ENCODE results near the gene MEF2B.

The MEF2B gene

DNA sequence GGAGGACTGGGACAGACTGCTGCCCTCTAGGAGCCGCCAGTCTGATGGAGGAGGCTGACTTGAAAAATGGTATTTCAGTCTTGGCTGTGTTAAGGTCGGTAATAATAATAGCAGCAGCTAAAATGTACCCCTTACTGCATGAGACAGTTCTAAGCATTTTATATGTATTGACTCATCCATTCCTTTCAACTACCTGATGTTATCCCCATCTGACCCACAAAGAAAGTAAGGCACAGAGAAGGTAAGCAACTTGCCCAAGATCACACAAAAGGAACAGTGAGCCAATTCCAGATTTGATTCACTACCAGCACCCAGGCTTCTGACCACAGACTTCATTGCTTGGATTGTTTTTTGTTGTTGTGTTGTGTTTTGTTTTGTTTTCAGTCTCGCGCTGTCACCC is 45.7 kb upstream of the MEF2B start:
- Histone ChIP-seq H3K27ac (ENCODE audit: low read depth, low read length, poor library complexity, severe bottlenecking) (no peak overlapping the region), H3K4me1 (ENCODE audit: insufficient read depth, low read length, severe bottlenecking) (no peaks in the 10 kb centered on the region), H3F3A (ENCODE audit: insufficient read depth, low read length) (no peaks in the 10 kb centered on the region), H3K9me2 (ENCODE audit: low read depth, low read length) (no peaks in the 10 kb centered on the region), H4K20me1 (ENCODE audit: insufficient read depth, low read length) (no peaks in the 10 kb centered on the region), H3K79me2 (ENCODE audit: insufficient read depth, low read length) (no peaks in the 10 kb centered on the region), H2AFZ (ENCODE audit: low read length) (no peak overlapping the region), H3K4me3 (ENCODE audit: low read depth, low read length, poor library complexity, severe bottlenecking) (no peak overlapping the region), H3K4me2 (ENCODE audit: low read length) (no peak overlapping the region), H3K9ac (ENCODE audit: low read length) (no peak overlapping the region), H3K27me3 (ENCODE audit: insufficient read depth, low read length) (peaks cover 4% of the 10 kb centered on the region; the same call in 1 of the 2 replicates), H3K9me3 (ENCODE audit: low read length) (no peaks in the 10 kb centered on the region), H3K36me3 (ENCODE audit: insufficient read depth, low read length) (no peaks in the 10 kb centered on the region)
- TF ChIP-seq CTCF (IDR thresholded peaks at IDR 0.05; ENCODE audit: low read length), result no peak
- no peak for TF ChIP-seq EZH2 (IDR thresholded peaks at IDR 0.05; ENCODE audit: borderline replicate concordance, low read length)

DNA sequence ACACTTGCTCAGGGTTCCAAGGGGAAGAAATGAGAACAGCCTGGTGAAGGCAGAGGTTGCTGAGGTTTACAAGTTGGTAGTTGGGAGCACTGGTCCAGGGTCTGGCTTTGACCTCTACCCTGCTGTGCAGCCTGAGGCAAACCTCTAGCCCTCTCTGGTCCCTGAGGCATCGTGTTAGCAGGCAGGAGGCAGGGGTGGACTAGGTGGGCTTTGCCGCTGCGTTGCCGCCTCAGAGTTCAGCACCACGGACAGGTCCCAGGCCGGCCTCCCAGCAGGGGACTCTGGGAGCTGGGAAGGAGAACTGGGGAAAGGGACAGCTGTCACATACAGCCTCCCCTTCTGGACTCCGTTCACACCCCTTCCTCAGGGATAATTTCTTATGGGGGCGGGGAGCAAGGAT is 44.8 kb upstream of the MEF2B start:
- no peak for TF ChIP-seq CTCF (IDR thresholded peaks at IDR 0.05; ENCODE audit: low read length)
- no peak for TF ChIP-seq EZH2 (IDR thresholded peaks at IDR 0.05; ENCODE audit: borderline replicate concordance, low read length)
- no peaks in the 10 kb centered on the region for H3F3A ChIP-seq (ENCODE audit: insufficient read depth, low read length)
- peaks cover 4% of the 10 kb centered on the region; the same call in 1 of the 2 replicates for H3K27me3 ChIP-seq (ENCODE audit: insufficient read depth, low read length)
- no peaks in the 10 kb centered on the region for H3K79me2 ChIP-seq (ENCODE audit: insufficient read depth, low read length)
- H3K36me3 ChIP-seq (ENCODE audit: insufficient read depth, low read length), result no peaks in the 10 kb centered on the region
- H2AFZ ChIP-seq (ENCODE audit: low read length), result no peak overlapping the region
- no peaks in the 10 kb centered on the region for H3K9me2 ChIP-seq (ENCODE audit: low read depth, low read length)
- no peak overlapping the region for H3K4me2 ChIP-seq (ENCODE audit: low read length)
- no peak overlapping the region for H3K4me3 ChIP-seq (ENCODE audit: low read depth, low read length, poor library complexity, severe bottlenecking)
- H4K20me1 ChIP-seq (ENCODE audit: insufficient read depth, low read length), result no peaks in the 10 kb centered on the region
- no peaks in the 10 kb centered on the region for H3K4me1 ChIP-seq (ENCODE audit: insufficient read depth, low read length, severe bottlenecking)
- H3K9me3 ChIP-seq (ENCODE audit: low read length), result no peaks in the 10 kb centered on the region
- H3K27ac ChIP-seq (ENCODE audit: low read depth, low read length, poor library complexity, severe bottlenecking), result no peak overlapping the region
- H3K9ac ChIP-seq (ENCODE audit: low read length), result no peak overlapping the region

DNA sequence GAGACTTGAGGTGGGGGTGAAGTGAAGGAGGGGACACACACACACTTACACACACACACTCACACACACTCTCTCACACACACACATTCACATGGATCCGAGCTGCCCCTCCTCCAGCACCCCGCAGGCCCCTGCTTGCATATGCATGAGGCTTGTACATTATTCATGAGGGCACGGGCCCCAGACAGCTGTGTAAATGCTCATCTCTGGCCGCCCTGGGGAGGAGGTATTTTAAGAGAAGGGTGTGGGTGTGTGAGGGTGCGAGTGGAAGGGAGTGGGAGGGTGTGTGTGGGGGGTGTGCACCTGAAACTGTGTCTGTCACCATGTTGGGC is 44.1 kb upstream of the MEF2B start:
- Histone ChIP-seq H3K9me2 (ENCODE audit: low read depth, low read length) (no peaks in the 10 kb centered on the region), H2AFZ (ENCODE audit: low read length) (no peak overlapping the region), H3K4me2 (ENCODE audit: low read length) (no peak overlapping the region), H3K79me2 (ENCODE audit: insufficient read depth, low read length) (no peaks in the 10 kb centered on the region), H4K20me1 (ENCODE audit: insufficient read depth, low read length) (no peaks in the 10 kb centered on the region), H3K4me1 (ENCODE audit: insufficient read depth, low read length, severe bottlenecking) (no peaks in the 10 kb centered on the region), H3K9me3 (ENCODE audit: low read length) (no peaks in the 10 kb centered on the region), H3K4me3 (ENCODE audit: low read depth, low read length, poor library complexity, severe bottlenecking) (no peak overlapping the region), H3K27me3 (ENCODE audit: insufficient read depth, low read length) (peaks cover 4% of the 10 kb centered on the region; the same call in 1 of the 2 replicates), H3K27ac (ENCODE audit: low read depth, low read length, poor library complexity, severe bottlenecking) (no peak overlapping the region), H3K36me3 (ENCODE audit: insufficient read depth, low read length) (no peaks in the 10 kb centered on the region), H3F3A (ENCODE audit: insufficient read depth, low read length) (no peaks in the 10 kb centered on the region), H3K9ac (ENCODE audit: low read length) (no peak overlapping the region)
- TF ChIP-seq EZH2 (IDR thresholded peaks at IDR 0.05; ENCODE audit: borderline replicate concordance, low read length), result no peak
- TF ChIP-seq CTCF (IDR thresholded peaks at IDR 0.05; ENCODE audit: low read length), result no peak

All from OCI-LY1 (cell line).